Cortex of kidney (tissue), 1 donor: ENCODE data around the gene LIN7A.

Source experiments
- DNase-seq: peaks from one replicate; lab custom pipeline; 2025; lab: John Stamatoyannopoulos, UW

The LIN7A gene

DNA sequence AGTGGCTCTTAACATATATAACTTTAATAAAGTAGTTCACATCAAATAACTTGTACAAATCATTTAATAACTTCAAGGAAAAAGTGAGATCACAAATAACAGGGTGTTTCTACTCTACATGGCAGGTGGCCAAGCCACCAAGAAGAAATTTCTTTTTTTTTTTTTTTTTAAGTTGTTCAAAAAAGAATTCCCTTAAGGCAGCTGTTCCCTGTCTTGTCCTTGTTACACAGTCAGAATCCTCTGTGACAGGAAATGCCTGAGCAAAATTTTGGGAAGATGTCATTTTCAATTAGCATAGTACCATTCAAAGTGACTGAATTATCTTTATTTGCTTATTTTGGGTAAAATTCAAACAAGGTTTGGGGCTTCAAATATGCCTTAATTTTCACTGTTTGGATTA lies 79.4 kb downstream of the LIN7A start:
- DNase-seq: no peak

- DNase-seq: no peak
Measured at GRCh38 chr12:80857311-80857710, 80.4 kb downstream of the LIN7A start.

DNA sequence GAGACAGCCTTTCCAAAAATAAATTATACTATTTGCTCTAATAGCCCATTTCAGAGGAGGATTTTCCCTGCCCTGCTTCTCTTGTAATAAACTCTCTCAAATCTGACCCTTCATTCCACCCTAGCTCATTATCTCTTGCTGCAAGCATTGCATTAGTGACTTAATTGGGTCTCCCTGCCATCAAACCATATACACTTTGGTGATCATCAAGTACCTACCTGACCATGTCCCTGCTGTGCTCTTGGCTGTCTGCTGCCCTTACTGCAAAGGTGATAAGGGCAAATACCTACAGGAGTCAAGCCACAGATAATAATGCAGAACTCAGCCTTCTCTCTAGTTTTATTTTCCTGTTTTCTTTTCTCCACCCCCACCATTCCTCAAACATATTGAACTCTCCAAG lies 88.4 kb downstream of the LIN7A start:
- DNase-seq: no peak

DNA sequence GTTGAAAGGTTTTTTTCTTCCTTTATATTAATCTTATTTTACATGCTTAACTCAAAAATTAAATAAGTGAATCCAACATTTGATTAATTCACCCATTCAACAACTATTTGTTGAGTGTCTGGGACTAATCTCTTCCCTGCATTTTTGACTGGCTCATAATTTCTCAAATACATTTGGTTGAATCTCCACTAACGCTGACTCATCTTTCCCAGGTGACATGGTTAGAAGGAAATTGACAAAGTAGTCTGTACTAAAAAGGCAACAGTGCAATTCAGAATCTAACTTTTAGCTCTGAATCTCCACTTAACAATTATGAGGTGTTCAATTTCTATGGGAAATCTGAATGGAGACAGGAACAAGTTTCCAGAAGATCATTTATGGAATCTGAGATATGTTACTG lies 88.9 kb downstream of the LIN7A start:
- no peak for DNase-seq

GRCh38 chr12:80847575-80847974 lies 90.2 kb downstream of the LIN7A start:
- no peak for DNase-seq

GRCh38 chr12:80846952-80847351 lies 90.8 kb downstream of the LIN7A start:
- DNase-seq: no peak

GRCh38 chr12:80845639-80846038 lies 92.1 kb downstream of the LIN7A start:
- no peak for DNase-seq

DNA sequence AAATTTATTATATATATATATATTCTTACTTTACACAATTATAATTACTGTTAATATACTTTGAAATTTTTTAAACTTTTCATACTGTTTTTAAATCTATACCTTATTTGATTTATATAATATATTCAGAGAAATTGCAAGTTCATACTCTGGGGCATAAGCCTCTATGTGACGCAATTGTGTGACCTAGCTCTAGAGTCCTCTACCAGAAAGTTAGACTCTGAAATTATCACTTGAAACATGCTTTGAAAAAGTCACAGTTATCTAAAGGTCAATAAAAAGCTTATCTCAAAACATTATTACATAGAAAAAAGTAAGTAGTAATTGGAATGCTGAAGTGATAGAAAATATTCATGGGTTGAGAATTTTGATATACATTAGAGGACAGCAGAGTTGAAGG lies 93.8 kb downstream of the LIN7A start:
- DNase-seq: no peak

DNA sequence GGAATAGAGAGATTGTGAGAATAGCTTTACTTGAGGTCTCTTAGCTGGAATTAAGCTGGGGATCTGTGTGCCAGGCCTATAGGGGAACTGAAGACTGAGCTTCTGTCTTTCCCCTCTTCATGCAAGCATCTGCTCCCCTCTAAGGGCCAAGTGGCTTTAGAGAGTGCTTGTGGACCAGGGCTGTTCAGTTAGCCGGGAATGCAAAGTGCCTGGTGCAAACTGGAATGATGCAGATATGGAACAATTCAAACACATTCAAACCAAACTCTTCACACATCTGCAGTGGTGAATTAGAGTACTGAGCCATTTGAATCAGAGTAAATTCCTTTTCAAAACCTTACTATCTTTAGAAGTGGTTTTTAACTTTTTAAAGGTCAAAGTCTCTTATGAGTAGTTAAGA lies 99.0 kb downstream of the LIN7A start:
- no peak for DNase-seq

- DNase-seq: no peak
Measured at GRCh38 chr12:80838024-80838658, 99.6 kb downstream of the LIN7A start.

DNA sequence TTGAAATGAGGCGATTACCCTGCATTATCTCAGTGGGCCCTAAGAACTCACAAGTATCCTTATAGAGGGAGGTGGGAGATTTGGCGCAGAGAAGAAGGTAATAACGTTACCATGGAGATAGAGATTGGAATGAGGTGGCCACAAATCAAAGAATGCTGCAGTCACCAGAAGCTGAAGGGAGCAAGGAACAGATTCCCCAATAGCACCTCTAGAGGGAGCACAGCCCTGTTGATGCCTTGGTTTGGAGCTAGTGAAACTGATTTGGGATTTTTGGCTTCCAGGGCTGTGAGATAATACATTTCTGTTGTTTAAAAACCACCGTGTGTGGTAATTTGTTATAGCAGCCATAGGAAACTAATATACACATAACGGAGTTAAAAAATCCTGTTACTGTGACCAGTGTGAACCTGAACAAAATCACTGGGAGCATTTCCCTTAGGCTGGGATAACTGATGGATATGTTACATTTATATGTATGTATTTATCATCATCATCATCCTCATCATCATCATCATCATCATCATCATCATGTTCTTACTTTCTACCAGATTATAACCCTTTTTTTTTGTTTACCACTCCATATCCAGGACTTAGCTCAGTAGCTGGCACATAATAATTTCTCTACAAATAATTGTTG lies 100.3 kb downstream of the LIN7A start:
- no peak for DNase-seq

- DNase-seq: no peak
Measured at GRCh38 chr12:80834724-80835123, 103.0 kb downstream of the LIN7A start.

DNA sequence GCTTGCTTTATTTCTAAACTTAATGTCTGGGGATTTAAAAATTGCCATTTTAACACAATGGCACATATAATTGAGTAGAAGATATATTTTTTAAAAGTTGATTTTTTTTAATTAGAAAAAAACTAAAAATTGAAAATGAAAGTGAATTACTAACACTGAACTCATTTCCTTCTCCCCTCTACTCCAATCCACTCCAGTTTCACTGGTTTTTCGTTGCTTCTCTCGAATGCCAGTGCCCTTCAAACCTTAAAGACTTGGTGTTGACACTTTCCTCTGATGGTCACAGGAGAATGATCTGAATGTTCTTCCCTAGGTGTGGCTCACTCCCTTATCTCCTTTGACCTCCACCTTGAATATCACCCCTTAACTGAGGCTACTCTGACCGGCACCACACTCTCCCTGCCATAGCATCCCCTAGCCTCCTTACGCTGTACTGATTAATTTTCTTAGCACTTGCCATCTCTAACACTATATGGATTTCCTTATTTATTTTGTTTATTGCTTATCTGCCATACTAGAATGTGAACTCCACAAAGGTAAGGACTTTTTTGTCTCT lies 107.1 kb downstream of the LIN7A start:
- DNase-seq: no peak

- no peak for DNase-seq
Measured at GRCh38 chr12:80829767-80830166, 108.0 kb downstream of the LIN7A start.

GRCh38 chr12:80825506-80825905 lies 112.2 kb downstream of the LIN7A start:
- no peak for DNase-seq

GRCh38 chr12:80823393-80823792 lies 114.3 kb downstream of the LIN7A start:
- DNase-seq: no peak

GRCh38 chr12:80821513-80822000 lies 116.2 kb downstream of the LIN7A start:
- DNase-seq: no peak

- DNase-seq: no peak
Measured at GRCh38 chr12:80818878-80819277, 118.9 kb downstream of the LIN7A start.

DNA sequence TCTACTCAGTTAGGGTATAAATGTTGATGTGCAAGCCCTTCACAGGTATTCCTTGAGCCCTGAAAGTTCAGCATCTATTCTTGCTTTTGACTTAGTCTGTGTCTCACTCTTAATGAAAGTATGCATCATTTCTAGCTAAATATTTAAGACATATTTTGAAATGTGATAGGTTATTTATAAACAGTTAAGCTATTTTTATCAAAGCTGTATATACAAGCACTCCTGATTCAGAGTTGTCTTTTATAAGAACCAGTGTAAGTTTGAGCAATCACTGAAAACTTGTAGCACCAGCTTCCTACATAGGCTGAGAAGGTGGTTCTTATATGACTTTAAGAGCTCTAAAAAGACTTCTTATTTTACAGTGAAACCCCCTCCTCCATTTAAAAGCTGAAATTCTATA lies 122.4 kb downstream of the LIN7A start:
- DNase-seq: no peak

DNA sequence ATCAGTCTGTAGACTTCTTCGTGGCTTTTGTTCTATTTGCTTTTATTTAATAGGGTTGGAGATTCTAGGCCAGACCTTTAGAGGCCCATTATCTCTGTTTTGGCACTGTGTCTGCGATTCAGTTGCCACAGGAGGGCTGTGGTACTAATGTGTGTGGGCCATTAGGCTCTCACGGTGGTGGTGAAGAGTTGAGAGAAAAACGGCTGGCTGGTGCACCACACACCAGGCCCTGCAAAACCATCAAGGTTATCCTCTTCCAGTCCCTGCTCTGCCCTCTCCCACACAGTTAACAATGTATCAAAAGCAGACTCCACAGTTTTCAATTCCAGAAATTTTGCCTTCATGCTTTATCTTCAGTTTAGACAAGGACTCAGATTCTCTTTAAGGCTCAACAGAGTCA lies 123.3 kb downstream of the LIN7A start:
- no peak for DNase-seq

GRCh38 chr12:80813820-80814219 lies 123.9 kb downstream of the LIN7A start:
- DNase-seq: no peak

DNA sequence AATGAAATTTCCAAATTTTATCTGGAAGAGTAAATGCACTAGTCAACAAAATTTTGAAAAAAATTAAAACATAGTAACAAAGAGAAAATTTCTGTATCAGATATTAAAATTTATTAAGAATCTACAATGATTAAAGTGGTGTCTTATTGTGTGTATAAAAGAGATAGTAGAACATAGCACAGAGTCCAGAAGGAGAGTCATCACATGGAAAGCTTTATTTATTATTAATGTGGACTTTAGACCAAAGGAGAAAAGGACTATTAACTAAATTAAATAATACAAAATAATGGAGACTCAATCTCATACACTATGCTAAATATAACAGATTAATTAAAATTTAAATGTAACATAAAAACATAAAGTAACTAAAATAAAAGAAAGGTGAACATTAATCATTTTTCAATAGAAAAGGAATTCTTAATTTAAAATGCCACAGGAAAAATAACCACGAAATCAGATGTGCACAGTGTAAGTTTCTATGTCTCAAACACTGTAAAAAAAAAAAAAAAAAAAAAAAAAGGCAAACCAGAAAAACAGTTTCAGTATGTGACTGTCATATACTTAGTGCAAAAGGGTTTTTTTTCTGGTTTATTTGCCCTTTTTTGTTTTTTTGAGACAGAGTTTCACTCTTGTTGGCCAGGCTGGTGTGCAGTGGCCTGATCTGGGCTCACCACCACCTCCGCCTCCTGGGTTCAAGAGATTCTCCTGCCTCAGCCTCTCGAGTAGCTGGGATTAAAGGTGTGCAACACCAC lies 125.6 kb downstream of the LIN7A start:
- no peak for DNase-seq

GRCh38 chr12:80810874-80811273 lies 126.9 kb downstream of the LIN7A start:
- no peak for DNase-seq
